ACC112 (cell line): Measurements from ENCODE around the gene POLR1A.
A peak's percentile ranks its signal among the peaks of the same experiment; 100 is the strongest.

ENCODE experiments used
- H2AFZ ChIP-seq: fragments of 200-600 bp; sonication (generic); one replicate; pipeline ENCODE4 v1.6.0; 2017; ENCODE audit warnings: antibody characterized with exemption, low read length; ENCODE audit not compliant: unreplicated experiment
- H3K27ac ChIP-seq: fragments of 200-600 bp; sonication (generic); 2 replicates; pipeline ENCODE4 v1.5.1; 2014; ENCODE audit warnings: low read depth, mild to moderate bottlenecking, antibody characterized with exemption, low read length, moderate library complexity
- H3K27me3 ChIP-seq: fragments of 200-600 bp; sonication (generic); 2 replicates; pipeline ENCODE4 v1.6.1; 2014; ENCODE audit warnings: mild to moderate bottlenecking, antibody characterized with exemption, low read length, moderate library complexity, mixed read lengths; ENCODE audit not compliant: insufficient read depth
- H3K36me3 ChIP-seq: fragments of 200-600 bp; sonication (generic); 2 replicates; pipeline ENCODE4 v1.6.1; 2016; ENCODE audit warnings: mild to moderate bottlenecking, antibody characterized with exemption, low read length, moderate library complexity, mixed read lengths; ENCODE audit not compliant: insufficient read depth
- H3K4me1 ChIP-seq: fragments of 200-600 bp; sonication (generic); one replicate; pipeline ENCODE4 v1.6.1; 2016; ENCODE audit warnings: low read length, mixed read lengths; ENCODE audit not compliant: insufficient read depth, unreplicated experiment, control insufficient read depth
- H3K4me3 ChIP-seq: fragments of 200-600 bp; sonication (generic); 2 replicates; pipeline ENCODE4 v1.5.1; 2014; ENCODE audit warnings: mild to moderate bottlenecking, low read depth, low read length
- H3K79me2 ChIP-seq: fragments of 200-600 bp; sonication (generic); one replicate; pipeline ENCODE4 v1.6.0; 2016; ENCODE audit warnings: low read length; ENCODE audit not compliant: control insufficient read depth, unreplicated experiment, insufficient read depth

POLR1A gene

DNA sequence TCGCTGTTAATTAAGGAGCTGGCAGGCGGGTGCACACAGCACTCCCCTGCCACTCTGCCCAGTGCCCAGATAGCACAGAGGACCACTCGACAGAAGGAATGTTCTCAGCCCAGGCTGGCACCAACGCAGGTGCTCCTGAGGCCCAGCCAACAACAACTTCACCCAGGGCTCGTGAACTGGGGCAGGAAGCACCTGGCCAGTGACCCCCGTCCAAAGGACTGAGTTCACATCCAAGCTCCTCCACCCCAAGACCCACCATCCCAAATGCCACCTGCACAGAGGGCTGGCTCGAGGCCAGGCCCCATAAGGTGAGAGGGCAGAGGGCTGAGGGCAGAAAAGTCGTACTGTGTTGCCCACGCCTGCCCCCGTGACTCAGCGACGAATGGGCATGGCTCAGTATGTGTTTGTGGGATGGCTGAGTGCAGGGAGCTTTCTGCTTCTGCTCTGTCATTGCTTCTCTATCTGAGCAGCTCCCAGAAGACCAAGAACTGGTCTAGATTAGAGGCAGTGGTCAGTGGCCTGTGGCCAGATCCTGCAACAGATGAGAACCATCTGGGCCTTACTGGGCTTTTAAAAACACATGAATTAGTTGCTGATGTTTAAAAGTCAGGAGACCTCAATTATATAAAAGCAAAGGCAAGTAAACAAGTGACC, 68.4 kb downstream of the POLR1A start:
- Histone ChIP-seq H3K79me2 (no peaks in the 10 kb centered on the region), H3K36me3 (peaks cover 20% of the 10 kb centered on the region; the same call in 1 of the 2 replicates), H3K27me3 (no peaks in the 10 kb centered on the region), H2AFZ (no peak overlapping the region), H3K4me3 (no peak overlapping the region), H3K27ac (peak overlapping the region; percentile 63), H3K4me1 (peaks cover 23% of the 10 kb centered on the region)

- Histone ChIP-seq H3K4me3 (no peak overlapping the region), H3K4me1 (peaks cover 23% of the 10 kb centered on the region), H3K27me3 (no peaks in the 10 kb centered on the region), H2AFZ (peak overlapping the region; percentile 84), H3K79me2 (no peaks in the 10 kb centered on the region), H3K36me3 (peaks cover 22% of the 10 kb centered on the region; the same call in 1 of the 2 replicates), H3K27ac (peak overlapping the region; percentile 63)
These were observed 69.0 kb downstream of the POLR1A start for GRCh38 chr2:86036669-86037138.

DNA sequence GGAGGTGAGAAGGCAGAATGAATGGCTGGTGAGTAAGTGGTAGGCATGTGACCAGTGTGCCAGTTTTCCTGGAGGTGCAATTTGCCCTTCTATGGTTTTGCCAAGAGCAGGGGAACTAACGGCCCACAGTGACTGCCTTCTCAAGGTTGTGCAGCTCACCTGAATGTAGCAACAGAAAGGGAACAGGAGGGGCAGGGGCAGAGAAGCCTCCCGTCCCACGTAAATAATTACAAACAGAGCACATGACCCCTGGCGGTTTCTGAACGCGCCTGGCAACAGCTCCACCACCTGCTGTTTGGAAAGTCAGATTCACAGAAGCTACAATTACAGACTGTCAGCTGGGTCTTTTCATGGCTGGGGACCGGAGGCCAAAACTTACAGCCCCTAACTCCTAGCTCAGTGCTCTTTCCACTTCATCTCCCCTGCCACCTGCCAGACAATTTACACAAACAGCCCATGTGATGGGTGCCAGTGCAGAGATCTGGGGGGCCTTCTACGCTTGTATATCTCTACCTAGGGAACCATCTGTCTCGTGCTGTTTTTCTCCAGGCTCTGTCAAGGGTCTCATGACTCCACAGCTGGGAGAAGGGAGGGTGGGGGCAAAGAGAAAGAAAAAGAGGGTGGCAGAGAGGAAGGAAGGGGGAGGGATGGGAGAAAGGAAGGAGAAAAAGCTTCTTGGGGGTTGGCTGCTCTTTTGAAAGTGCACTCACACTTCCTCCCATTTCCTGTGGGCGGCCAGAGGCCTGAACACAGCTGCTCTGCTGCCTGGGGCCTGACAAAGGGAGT, 69.6 kb downstream of the POLR1A start:
- Histone ChIP-seq H3K36me3 (peaks cover 24% of the 10 kb centered on the region; the same call in 1 of the 2 replicates), H2AFZ (peak overlapping the region; percentile 84), H3K27me3 (no peaks in the 10 kb centered on the region), H3K4me3 (no peak overlapping the region), H3K79me2 (no peaks in the 10 kb centered on the region), H3K4me1 (peaks cover 23% of the 10 kb centered on the region), H3K27ac (peak overlapping the region; percentile 63)

- Histone ChIP-seq H3K36me3 (peaks cover 19% of the 10 kb centered on the region; the same call in 1 of the 2 replicates), H3K4me3 (no peak overlapping the region), H3K27ac (no peak overlapping the region), H2AFZ (no peak overlapping the region), H3K27me3 (no peaks in the 10 kb centered on the region), H3K4me1 (peaks cover 23% of the 10 kb centered on the region), H3K79me2 (no peaks in the 10 kb centered on the region)
These were observed 70.3 kb downstream of the POLR1A start for GRCh38 chr2:86035376-86035882.

DNA sequence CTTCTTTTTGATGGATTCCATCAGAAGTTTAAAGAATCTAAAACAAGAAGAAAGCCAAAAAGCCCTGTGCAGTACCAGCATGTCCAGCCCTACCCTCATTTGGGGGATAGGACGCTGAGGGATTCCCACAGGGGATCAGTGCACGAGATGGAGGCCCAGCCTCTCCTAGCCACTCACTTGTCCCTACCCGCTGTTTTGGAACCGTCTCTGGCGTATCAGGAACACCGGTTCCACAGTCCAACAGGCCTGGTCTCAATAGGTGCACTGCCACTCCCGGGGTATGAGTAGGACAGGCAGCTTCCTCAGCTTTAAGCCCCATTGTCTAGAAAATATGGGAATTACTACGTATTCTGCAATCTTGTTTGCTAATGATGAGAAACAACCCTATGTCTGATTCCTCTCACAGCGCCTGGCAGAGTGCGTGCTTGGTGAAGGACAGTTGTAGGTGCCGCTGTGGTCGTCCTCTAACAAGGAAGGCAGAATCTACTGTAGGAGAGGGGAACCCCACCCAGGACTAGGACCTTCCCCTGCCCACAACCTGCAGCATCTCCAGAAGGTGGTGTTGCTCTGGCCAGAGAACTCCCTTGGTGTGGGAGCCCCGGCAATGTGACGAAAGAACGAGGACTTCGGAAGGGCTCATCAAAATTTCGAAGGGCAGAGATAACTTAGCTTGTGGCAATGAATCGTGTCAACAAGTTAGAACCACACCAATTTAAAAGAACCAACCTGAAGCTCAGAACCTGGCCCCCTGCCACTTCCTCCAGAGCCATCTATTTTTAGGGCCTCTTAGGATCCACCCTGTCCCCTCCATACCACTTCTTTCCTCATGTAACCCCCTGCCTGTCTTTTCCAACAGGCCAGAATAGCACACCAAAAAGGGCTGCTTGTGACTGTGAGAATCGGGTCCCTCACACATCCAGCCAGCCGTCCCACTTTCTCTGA, 71.7 kb downstream of the POLR1A start:
- H3K27ac ChIP-seq, result no peak overlapping the region
- H3K79me2 ChIP-seq, result no peaks in the 10 kb centered on the region
- no peak overlapping the region for H3K4me3 ChIP-seq
- no peak overlapping the region for H2AFZ ChIP-seq
- peaks cover 22% of the 10 kb centered on the region; the same call in 1 of the 2 replicates for H3K36me3 ChIP-seq
- no peaks in the 10 kb centered on the region for H3K27me3 ChIP-seq
- peaks cover 23% of the 10 kb centered on the region for H3K4me1 ChIP-seq

GRCh38 chr2:86032861-86033595, 72.7 kb downstream of the POLR1A start:
- Histone ChIP-seq H2AFZ (no peak overlapping the region), H3K4me1 (peaks cover 22% of the 10 kb centered on the region), H3K27me3 (no peaks in the 10 kb centered on the region), H3K79me2 (no peaks in the 10 kb centered on the region), H3K4me3 (no peak overlapping the region), H3K36me3 (peaks cover 30% of the 10 kb centered on the region; the same call in 1 of the 2 replicates), H3K27ac (no peak overlapping the region)

DNA sequence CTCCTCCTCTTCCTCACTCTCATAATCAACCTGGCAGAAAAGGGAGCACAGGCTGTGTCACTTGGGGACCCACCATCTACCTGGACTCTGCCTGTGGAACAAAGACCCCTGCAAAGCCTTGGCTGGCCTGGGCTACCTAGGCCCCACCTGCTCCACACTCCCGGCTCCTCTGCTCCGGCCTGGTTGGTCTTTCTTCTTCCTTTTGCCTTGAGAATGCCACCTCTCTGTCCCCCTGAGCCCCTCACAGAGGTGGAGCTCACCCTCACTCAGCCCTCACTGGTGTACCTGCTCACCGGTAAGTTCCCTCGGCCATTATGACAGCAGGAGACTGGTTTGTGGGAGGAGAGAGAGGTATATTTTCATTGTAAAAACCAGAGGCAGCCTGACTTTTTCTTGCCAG, 74.1 kb downstream of the POLR1A start:
- no peaks in the 10 kb centered on the region for H3K79me2 ChIP-seq
- peaks cover 28% of the 10 kb centered on the region; the same call in 1 of the 2 replicates for H3K36me3 ChIP-seq

GRCh38 chr2:86031151-86031550, 74.5 kb downstream of the POLR1A start:
- H3K27me3 ChIP-seq, result no peaks in the 10 kb centered on the region
- peaks cover 28% of the 10 kb centered on the region; the same call in 1 of the 2 replicates for H3K36me3 ChIP-seq
- peaks cover 3% of the 10 kb centered on the region for H3K4me1 ChIP-seq
- no peak overlapping the region for H3K4me3 ChIP-seq
- no peaks in the 10 kb centered on the region for H3K79me2 ChIP-seq
- no peak overlapping the region for H3K27ac ChIP-seq
- H2AFZ ChIP-seq, result no peak overlapping the region

More for the DNA sequence above, 74.1 kb downstream of the POLR1A start:
- Histone ChIP-seq H3K27ac (no peak overlapping the region), H2AFZ (no peak overlapping the region), H3K4me3 (no peak overlapping the region), H3K27me3 (no peaks in the 10 kb centered on the region), H3K4me1 (peaks cover 8% of the 10 kb centered on the region)

DNA sequence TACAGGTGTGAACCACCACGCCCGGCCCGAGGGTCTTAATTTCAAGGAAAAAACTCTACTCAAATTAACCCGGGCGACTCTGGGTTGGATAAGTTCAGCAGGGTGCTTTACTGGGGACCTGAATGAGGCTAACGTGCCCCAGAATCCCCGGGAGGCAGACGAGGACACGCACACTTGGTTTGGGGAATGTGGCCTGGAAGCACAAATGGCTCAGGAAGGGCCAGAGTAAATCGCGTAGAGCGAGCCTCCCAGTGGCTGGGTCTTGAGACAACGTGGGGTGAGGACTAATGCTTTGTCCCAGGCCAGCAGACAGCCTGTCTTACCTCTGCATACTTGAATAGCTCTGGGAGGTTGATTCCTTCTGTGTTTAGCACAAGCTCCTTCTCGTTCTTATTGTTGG, 75.8 kb downstream of the POLR1A start:
- H3K4me1 ChIP-seq, result no peaks in the 10 kb centered on the region
- H3K4me3 ChIP-seq, result no peak overlapping the region
- H2AFZ ChIP-seq, result no peak overlapping the region
- H3K79me2 ChIP-seq, result no peaks in the 10 kb centered on the region
- no peak overlapping the region for H3K27ac ChIP-seq
- H3K36me3 ChIP-seq, result peaks cover 28% of the 10 kb centered on the region; the same call in 1 of the 2 replicates
- no peaks in the 10 kb centered on the region for H3K27me3 ChIP-seq
